ENCODE measurements around the gene PPM1B.
"Not testable (repeated sequence)": the region's sequence is repeated elsewhere in the genome, so short reads cannot be mapped to it uniquely, and the experiment has no call there.

PPM1B gene

DNA sequence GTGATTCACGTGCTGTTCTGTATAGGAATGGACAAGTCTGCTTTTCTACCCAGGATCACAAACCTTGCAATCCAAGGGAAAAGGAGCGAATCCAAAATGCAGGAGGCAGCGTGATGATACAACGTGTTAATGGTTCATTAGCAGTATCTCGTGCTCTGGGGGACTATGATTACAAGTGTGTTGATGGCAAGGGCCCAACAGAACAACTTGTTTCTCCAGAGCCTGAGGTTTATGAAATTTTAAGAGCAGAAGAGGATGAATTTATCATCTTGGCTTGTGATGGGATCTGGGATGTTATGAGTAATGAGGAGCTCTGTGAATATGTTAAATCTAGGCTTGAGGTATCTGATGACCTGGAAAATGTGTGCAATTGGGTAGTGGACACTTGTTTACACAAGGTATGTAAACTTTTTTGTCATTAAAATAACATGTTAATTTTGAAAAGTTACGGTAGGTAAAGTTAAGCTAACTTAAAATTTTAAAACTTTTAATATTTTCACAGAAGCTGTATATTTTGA, 33.0 kb downstream of the PPM1B start:
- no peak for DNase-seq (ENCODE audit: low read depth)

GRCh38 chr2:44203542-44203941, 34.9 kb downstream of the PPM1B start:
- no peak for DNase-seq (ENCODE audit: low read depth)

DNA sequence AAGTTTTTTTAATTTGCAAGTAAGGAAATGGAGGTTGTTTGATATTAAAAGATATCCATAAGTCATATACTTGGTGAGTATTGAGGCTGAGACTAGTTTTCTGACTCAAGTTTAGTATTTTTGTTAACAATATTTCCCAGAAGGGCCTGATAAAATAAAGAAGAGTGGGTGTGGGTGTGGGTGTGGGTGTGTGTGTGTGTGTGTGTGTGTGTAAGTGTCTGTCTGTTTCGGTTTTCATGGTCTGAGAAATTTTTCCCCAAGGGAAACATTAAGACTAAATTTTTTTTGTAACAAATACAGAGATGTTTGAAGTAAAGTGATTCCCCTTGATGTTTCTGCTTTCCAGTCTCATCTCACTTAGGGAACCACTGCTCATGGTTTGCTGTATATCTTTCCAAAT, 36.5 kb downstream of the PPM1B start:
- no peak for DNase-seq (ENCODE audit: low read depth)

GRCh38 chr2:44207102-44207501, 38.4 kb downstream of the PPM1B start:
- no peak for DNase-seq (ENCODE audit: low read depth)

- DNase-seq (ENCODE audit: low read depth), result not testable (repeated sequence)
Observed at GRCh38 chr2:44207648-44208047, 39.0 kb downstream of the PPM1B start.

GRCh38 chr2:44210362-44210761, 41.7 kb downstream of the PPM1B start:
- no peak for DNase-seq (ENCODE audit: low read depth)

- DNase-seq (ENCODE audit: low read depth), result no peak
Observed at GRCh38 chr2:44211183-44211582, 42.5 kb downstream of the PPM1B start.

DNA sequence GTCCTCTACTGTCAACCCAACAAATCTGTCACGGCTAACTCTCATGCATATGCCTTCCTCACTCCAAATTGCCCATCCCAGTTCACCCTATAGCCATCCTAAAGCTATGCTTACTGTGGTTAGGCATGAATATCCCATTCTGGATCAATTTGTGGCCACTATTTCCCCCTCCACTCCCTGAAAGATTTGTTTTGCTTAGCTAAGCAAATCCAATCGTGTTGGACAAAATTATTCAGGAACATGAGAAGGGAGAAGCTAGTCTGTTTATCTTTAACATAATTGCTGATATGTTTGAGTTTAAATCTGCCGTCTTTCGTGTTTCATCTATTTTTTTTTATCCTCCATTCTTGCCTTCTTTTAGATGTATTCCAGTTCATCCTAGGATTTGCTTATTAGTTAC, 43.6 kb downstream of the PPM1B start:
- no peak for DNase-seq (ENCODE audit: low read depth)

DNA sequence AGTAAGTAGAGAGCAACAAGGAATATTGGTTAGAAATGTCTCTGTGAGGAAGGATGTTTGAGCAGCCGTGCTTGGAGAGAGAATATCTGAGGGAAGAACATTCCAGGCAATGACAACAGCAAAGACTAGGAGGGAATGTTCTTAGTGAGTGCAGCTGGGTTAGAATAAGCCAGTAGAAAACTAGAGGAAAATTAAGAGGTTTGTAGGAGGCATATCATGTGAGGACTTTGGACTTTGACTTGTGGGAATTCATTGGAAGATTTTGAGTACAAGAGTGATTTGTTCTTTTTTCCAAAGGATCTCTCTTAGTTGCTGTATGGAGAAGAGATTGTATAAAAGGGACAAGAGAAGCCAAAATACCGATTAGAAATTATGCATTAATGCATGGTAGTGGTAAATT, 47.2 kb downstream of the PPM1B start:
- no peak for DNase-seq (ENCODE audit: low read depth)

GRCh38 chr2:44218771-44219170, 50.1 kb downstream of the PPM1B start:
- DNase-seq (ENCODE audit: low read depth), result no peak

GRCh38 chr2:44226753-44227152, 58.1 kb downstream of the PPM1B start:
- no peak for DNase-seq (ENCODE audit: low read depth)

DNA sequence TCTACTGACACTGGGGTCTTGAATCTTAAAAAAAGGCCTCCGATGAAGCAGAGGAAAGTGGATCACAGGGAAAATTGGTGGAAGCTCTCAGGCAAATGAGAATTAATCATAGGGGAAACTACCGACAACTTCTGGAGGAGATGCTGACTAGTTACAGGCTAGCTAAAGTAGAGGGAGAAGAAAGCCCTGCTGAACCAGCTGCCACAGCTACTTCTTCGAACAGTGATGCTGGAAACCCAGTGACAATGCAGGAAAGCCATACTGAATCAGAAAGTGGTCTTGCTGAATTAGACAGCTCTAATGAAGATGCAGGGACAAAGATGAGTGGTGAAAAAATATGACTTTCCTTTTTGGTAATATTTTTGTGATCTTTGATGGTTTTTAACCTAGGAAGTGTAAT, 61.7 kb downstream of the PPM1B start:
- DNase-seq (ENCODE audit: low read depth), result no peak

GRCh38 chr2:44233450-44234128, 64.9 kb downstream of the PPM1B start:
- DNase-seq (ENCODE audit: low read depth), result no peak

GRCh38 chr2:44237221-44237620, 68.5 kb downstream of the PPM1B start:
- no peak for DNase-seq (ENCODE audit: low read depth)

DNA sequence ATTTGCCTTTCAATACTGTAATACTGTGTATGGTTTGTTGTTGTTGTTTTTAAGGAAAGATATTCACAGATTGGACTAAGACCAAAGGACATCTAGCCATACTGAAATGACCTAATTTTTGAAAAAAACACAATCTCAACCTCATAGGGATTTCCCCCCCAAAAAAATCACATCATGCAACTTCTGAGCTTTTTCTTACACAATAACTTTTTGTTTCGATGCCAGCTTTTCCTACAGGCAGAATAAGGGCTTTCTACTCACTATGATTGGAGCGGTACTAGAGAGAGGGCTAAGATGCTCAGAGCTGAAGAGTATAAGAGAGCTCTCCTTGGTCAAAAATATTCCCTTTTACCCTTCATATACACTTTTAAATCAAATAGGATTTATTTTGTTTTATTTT, 74.2 kb downstream of the PPM1B start:
- no peak for DNase-seq (ENCODE audit: low read depth)

DNA sequence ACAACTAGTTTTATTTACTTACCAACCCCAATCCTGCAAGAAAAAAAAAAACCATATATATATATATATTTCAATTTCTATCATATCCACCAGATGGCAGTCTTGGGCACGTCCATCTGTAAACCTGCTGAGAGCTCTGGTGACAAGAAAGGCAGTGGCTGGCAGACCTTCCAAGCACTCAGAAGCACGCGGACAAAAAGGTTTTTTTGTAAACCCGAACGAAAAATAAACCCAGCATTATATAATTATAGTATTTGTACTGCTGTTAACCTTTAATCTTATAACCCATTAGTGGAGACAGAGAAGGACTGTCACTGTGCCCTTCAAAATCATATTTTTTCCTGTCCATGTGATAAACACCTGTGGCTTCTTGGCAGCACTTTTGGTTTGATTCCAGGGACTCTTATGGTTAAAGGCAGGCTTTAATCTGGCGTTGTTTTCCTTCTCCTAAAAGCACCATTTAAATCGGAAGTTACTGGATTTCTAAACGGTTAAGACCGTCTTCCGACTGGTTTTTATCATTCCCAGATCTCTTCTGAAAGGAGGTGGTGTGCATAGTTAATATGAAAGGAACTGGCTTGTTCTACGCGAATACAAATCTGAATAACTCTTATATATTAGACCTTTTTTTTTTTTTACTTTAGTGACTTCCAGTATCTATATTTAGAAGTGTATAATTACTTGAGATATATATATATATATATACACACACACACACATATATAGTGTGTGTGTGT, 75.6 kb downstream of the PPM1B start:
- DNase-seq (ENCODE audit: low read depth), result peak; percentile 25

- no peak for DNase-seq (ENCODE audit: low read depth)
Observed at GRCh38 chr2:44245083-44245861, 76.6 kb downstream of the PPM1B start.

DNA sequence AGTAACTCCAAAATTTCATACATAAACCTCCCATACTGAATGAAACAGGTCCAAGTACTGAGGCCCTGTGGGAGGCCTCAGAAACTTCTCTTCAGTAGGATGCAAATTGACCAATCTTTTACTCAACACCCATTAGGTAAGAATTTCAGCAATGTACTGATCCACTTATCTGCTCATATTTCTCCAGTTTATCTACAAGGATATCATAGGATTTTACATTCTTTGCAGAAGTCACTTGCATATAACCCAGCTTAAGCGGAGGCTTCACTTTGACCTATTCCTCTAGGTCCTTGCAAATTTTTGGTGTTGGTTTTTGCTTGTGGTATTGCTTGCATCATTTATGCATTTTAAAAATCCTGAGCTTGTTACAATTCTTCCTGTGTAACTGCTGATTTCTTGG, 77.8 kb downstream of the PPM1B start:
- DNase-seq (ENCODE audit: low read depth), result no peak

DNA sequence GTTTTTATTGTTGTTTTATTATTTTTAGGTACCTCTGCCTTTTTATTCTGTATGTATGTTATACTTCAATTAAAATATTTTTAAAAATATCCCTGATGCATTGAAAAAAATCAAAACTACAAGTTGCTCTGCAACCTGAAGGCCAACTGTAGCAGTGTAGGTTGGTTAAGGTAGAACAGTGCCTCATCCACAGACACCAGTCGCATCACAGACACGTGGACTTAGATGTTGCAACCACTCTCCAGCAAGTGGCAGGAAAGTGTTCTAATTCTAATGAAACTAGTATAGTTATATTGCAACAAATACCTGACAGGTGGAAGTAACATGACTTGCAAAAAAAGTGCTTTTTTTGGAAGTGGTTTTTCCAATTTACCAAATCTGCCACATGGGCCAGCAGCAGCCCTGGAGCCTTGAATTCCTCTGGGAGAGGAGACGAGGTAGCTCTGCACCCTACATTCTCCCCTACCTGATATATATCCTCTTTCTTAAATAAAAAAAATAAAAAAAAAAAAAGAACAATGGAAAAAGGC, 78.2 kb downstream of the PPM1B start:
- no peak for DNase-seq (ENCODE audit: low read depth)

- no peak for DNase-seq (ENCODE audit: low read depth)
Observed at GRCh38 chr2:44247924-44248323, 79.2 kb downstream of the PPM1B start.

DNA sequence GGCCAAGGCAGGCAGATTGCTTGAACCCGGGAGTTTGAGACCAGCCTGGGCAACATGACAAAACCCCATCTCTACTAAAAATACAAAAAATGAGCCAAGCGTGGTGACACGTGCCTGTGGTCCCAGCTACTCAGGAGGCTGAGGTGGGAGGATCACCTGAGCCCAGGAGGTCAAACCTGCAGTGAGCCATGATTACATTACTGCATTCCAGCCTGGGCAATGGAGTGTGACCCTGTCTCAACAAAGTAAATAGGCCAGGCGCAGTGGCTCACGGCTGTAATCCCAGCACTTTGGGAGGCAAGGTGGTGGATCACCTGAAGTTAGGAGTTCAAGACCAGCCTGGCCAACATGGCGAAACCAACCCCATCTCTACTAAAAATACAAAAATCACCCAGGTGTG, 80.6 kb downstream of the PPM1B start:
- DNase-seq (ENCODE audit: low read depth), result not testable (repeated sequence)

GRCh38 chr2:44250376-44250775, 81.7 kb downstream of the PPM1B start:
- DNase-seq (ENCODE audit: low read depth), result no peak

- DNase-seq (ENCODE audit: low read depth), result no peak
Observed at GRCh38 chr2:44254023-44254422, 85.3 kb downstream of the PPM1B start.
